ENCODE measurements around the gene AFDN.

The AFDN gene

GRCh38 chr6:167811442-167812087 lies 15.1 kb upstream of the AFDN start:
- no peak for DNase-seq

GRCh38 chr6:167812088-167812487 lies 14.6 kb upstream of the AFDN start:
- no peak for DNase-seq

- no peak for DNase-seq
These were observed 11.3 kb upstream of the AFDN start for GRCh38 chr6:167815296-167815980.

- no peak for DNase-seq
These were observed 9.7 kb upstream of the AFDN start for GRCh38 chr6:167817016-167817415.

GRCh38 chr6:167817729-167818128 lies 9.0 kb upstream of the AFDN start:
- no peak for DNase-seq

GRCh38 chr6:167819576-167819975 lies 7.1 kb upstream of the AFDN start:
- peak in 2 of 58 donors; percentile 19 to 41 for DNase-seq

GRCh38 chr6:167820681-167821080 lies 6.0 kb upstream of the AFDN start:
- no peak for DNase-seq

GRCh38 chr6:167824591-167825331 lies 1.9 kb upstream of the AFDN start:
- DNase-seq, result peak in 26 of 58 donors; percentile 6 to 65 (median 34)

GRCh38 chr6:167825332-167826229 lies 1.1 kb upstream of the AFDN start:
- peak in 8 of 58 donors; percentile 15 to 63 (median 45) for DNase-seq

GRCh38 chr6:167826230-167826895 lies 348 bp upstream of the AFDN start:
- peak in 50 of 58 donors; percentile 41 to 88 (median 68) for DNase-seq

GRCh38 chr6:167827583-167828324 lies 1.0 kb downstream of the AFDN start:
- DNase-seq, result peak in 34 of 58 donors; percentile 17 to 61 (median 32)

- DNase-seq, result no peak
These were observed 1.7 kb downstream of the AFDN start for GRCh38 chr6:167828325-167828956.

GRCh38 chr6:167829513-167829912 lies 2.8 kb downstream of the AFDN start:
- no peak for DNase-seq

GRCh38 chr6:167831281-167831828 lies 4.6 kb downstream of the AFDN start:
- DNase-seq, result no peak

- no peak for DNase-seq
These were observed 6.0 kb downstream of the AFDN start for GRCh38 chr6:167832497-167833395.

- DNase-seq, result no peak
These were observed 6.7 kb downstream of the AFDN start for GRCh38 chr6:167833396-167833763.

GRCh38 chr6:167835260-167835659 lies 8.5 kb downstream of the AFDN start:
- no peak for DNase-seq

GRCh38 chr6:167836721-167837120 lies 10.0 kb downstream of the AFDN start:
- DNase-seq, result no peak

Data from anterior cingulate cortex (tissue), 58 donors.